Kidney epithelial cell (primary cell): ENCODE results near the gene IL11. TPM values are rescaled to one million over a fixed set of nuclear protein-coding genes. Genes with fewer than 3 reads are reported as not detected.

Source experiments
- DNase-seq: peaks from one replicate; pipeline ENCODE4 v3.0.0-alpha.2; 2010; ENCODE audit warnings: low read depth
- H3K27me3 ChIP-seq: 2 replicates; pipeline ENCODE4 v1.6.0; 2011; ENCODE audit warnings: low read length; ENCODE audit not compliant: control insufficient read depth, insufficient read depth
- H3K36me3 ChIP-seq: 2 replicates; pipeline ENCODE4 v1.5.1; 2011; ENCODE audit warnings: low read length; ENCODE audit not compliant: control insufficient read depth, insufficient read depth
- H3K4me3 ChIP-seq: 2 replicates; pipeline ENCODE4 v1.5.1; 2011; ENCODE audit warnings: low read depth, mild to moderate bottlenecking, control low read depth, low read length
- CTCF ChIP-seq: IDR thresholded peaks from 2 replicates; pipeline ENCODE4 v1.5.1; 2011; ENCODE audit warnings: mild to moderate bottlenecking, moderate library complexity, low read length, control low read depth, inconsistent platforms; ENCODE audit not compliant: insufficient read depth, poor library complexity, severe bottlenecking
- total RNA-seq: library from RNA; depleted of rRNA; stranded (reverse); fragments of >200 nt; gene quantifications from 2 replicates; pipeline ENCODE4 v1.2.3, GENCODE V29; 2015

The IL11 gene
- total RNA-seq, 1 donor from 2014 or later: 32.1 TPM

- Histone ChIP-seq H3K27me3 (peaks cover 37% of the 10 kb centered on the region), H3K36me3 (no peaks in the 10 kb centered on the region), H3K4me3 (peak overlapping the region; percentile 49)
- TF ChIP-seq CTCF: no peak
- DNase-seq: no peak
These were observed 16.2 kb downstream of the IL11 start for GRCh38 chr19:55353803-55354697.

DNA sequence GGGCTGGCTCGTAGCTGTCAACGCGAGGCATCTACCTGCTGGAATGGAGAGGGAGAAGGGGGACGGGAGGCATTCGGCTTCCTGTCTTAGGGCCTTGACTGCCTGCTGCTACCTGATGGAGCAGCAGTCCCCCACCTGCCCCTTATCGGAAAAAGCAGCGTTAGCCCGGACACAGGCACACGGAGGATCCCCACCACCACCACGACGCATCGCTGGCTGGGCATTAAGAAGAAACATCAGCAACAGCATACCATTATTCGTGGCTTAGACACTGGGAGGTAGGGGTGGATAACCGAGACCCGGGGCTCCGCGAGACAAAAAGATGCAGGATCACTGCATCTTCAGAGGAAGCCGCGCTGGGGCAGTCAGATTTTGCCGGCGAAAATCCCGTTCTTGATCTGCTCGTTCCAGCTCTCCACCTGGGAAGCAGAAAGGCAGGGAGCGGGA is 16.9 kb downstream of the IL11 start:
- DNase-seq: no peak
- no peak for TF ChIP-seq CTCF
- no peaks in the 10 kb centered on the region for H3K36me3 ChIP-seq
- peaks cover 37% of the 10 kb centered on the region for H3K27me3 ChIP-seq
- peak overlapping the region; percentile 49 for H3K4me3 ChIP-seq

- Histone ChIP-seq H3K27me3 (peaks cover 37% of the 10 kb centered on the region), H3K36me3 (no peaks in the 10 kb centered on the region), H3K4me3 (no peak overlapping the region)
- TF ChIP-seq CTCF: no peak
- DNase-seq: no peak
These were observed 17.6 kb downstream of the IL11 start for GRCh38 chr19:55352549-55353145.

GRCh38 chr19:55352040-55352439 is 18.2 kb downstream of the IL11 start:
- H3K36me3 ChIP-seq: no peaks in the 10 kb centered on the region
- no peak for TF ChIP-seq CTCF
- H3K27me3 ChIP-seq: peaks cover 33% of the 10 kb centered on the region
- no peak for DNase-seq
- no peak overlapping the region for H3K4me3 ChIP-seq

DNA sequence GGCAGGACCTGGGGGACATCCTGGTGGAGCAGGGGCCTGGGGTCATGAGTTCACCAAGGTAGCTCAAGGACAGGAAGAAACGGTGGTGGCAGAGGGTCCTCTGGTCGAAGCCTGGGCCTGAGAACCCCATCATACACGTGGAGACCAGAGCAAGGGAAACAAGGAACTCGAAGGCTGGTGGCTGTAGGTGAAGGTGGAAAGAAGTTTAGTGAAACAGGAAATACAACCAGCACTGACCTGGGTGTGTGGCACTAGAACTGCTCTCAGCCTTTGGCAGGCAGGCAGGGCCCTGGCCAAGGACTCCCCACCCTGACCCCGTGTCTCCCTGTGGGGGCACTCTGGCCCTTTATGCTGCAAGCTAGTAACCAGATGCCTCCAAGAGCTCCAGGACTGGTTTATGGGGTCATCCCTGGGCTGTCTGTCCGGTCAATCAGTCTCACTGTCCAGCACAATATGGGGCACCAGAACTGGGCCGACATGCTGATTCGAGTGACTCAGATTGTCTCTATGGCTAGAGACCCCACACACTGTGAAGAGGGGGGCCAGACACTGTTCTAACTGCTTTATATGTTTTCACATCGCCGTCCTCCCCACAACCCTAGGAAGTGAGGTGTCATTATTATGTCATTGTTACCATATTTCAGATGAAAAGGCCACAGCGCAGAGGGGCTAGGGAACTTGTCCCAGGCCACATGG is 19.5 kb downstream of the IL11 start:
- TF ChIP-seq CTCF: no peak
- H3K4me3 ChIP-seq: no peak overlapping the region
- no peak for DNase-seq

More for the DNA sequence above, 19.5 kb downstream of the IL11 start:
- H3K36me3 ChIP-seq: no peaks in the 10 kb centered on the region
- peaks cover 29% of the 10 kb centered on the region for H3K27me3 ChIP-seq
